Activated T-cell treated with anti-CD3 and anti-CD28 coated beads for 1 hour (primary cell): ENCODE data around the gene CRB3.

Source experiments
- DNase-seq: peaks from one replicate; pipeline ENCODE4 v3.0.0-alpha.2; 2020; ENCODE audit warnings: low read depth

The CRB3 gene

DNA sequence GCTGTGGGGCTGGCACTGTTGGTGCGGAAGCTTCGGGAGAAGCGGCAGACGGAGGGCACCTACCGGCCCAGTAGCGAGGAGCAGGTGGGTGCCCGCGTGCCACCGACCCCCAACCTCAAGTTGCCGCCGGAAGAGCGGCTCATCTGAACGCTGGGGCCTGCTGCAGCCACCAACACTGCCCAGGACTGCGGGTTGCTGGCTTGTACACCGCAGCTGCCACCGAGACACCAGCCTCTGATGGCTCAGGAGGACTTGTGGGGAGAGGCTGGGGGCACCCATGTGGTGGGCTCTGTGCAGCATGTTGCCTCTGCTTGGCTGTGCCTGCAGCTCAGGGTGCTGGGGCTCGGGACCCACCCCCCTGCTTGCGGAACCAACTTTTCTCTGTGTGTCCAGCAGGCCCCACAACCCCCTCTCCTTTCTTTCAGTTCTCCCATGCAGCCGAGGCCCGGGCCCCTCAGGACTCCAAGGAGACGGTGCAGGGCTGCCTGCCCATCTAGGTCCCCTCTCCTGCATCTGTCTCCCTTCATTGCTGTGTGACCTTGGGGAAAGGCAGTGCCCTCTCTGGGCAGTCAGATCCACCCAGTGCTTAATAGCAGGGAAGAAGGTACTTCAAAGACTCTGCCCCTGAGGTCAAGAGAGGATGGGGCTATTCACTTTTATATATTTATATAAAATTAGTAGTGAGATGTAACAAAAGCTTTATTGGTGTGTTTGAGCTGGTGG, 2.6 kb downstream of the CRB3 start:
- DNase-seq: no peak

DNA sequence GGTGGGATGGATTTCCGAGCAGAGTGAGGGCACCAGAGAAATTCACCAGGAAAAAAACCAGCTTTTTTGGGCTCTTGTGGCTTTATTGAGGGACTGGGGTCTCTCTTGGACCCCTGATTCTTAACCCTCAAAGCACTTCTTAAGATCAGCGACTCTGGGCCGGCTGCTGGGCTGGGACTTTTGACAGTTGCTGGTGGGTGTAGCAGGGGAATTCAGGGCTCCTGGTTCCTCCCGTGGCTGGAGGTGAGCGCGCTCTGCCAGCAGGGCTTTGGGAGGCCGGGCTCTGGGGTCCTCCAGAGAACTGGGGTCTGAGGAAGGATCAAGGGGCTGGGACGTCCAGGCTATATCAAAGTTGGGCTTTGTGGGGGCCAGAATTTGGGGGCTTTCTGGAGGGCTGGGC, 3.3 kb downstream of the CRB3 start:
- no peak for DNase-seq

DNA sequence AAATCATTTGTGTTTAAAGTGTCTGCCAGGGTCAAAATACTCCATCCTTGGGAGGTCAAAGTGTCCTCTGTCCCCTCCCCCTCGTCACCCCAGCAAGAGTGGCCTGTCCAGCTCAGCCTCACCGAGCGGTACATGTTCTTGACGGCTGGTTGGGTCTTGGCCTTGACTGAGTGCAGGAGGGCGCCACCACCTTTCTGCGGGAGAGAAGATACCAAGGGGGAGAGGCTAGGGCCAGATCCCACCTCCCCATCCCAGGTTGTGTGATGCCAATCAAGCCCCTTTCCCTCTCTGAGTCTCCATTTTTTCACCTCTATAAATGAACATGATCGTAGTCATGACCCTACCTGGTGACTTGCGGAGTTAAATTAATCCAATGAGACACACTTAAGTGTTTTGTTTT, 6.1 kb downstream of the CRB3 start:
- DNase-seq: no peak

DNA sequence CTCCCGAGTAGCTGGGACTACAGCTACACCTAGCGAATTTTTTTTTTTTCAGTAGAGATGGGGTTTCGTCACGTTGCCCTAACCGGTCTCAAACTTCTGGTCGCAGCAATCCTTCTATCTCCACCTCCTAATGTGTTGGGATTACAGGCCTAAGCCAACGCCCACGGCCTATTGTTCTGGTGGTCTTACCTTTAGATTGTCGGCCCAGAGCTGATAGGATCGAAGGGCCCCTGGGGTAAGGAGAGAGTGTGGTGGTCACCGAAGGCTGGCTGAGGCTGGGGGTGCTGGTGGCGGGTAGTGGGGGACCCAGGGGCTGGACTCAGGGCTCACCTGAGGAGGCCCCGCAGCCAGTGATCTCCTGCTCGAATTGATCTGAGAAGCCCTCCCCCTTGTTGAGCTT, 7.0 kb downstream of the CRB3 start:
- DNase-seq: no peak

DNA sequence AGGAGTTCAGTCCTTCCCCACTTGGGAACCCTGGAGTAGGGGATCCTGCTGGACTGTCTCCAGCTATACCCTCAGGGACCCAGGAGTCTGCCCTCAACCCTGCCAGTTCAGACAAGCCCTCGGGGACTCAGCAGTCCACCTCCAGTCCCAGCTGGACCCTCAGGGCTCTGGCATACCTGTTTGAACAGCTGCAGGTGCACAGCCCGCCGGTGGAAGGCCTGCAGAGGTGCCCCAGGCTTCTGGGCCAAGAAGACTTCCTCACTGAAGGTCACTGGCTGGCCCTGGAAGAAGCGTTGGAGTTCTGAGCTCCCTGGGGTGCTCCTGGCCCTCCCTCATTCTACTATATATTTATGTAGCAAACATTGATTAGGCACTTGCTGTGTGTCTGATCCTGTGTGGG, 8.6 kb downstream of the CRB3 start:
- no peak for DNase-seq

DNA sequence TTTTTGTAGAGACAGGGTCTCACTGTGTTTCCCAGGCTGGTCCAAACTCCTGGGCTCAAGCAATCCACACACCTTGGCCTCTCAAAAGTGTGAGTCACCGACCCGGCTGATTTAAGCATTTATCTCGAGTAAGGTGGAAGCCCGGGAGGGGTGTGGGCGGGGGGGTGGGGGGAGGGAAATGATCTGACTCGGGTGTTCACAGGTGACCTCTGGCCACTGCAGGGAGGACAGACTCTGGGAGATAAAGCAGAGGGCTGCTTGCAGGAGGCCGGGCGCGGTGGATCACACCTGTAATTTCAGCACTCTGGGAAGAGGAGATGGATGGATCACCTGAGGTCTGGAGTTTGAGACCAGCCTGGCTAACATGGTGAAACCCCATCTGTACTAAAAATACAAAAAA, 9.6 kb downstream of the CRB3 start:
- no peak for DNase-seq

DNA sequence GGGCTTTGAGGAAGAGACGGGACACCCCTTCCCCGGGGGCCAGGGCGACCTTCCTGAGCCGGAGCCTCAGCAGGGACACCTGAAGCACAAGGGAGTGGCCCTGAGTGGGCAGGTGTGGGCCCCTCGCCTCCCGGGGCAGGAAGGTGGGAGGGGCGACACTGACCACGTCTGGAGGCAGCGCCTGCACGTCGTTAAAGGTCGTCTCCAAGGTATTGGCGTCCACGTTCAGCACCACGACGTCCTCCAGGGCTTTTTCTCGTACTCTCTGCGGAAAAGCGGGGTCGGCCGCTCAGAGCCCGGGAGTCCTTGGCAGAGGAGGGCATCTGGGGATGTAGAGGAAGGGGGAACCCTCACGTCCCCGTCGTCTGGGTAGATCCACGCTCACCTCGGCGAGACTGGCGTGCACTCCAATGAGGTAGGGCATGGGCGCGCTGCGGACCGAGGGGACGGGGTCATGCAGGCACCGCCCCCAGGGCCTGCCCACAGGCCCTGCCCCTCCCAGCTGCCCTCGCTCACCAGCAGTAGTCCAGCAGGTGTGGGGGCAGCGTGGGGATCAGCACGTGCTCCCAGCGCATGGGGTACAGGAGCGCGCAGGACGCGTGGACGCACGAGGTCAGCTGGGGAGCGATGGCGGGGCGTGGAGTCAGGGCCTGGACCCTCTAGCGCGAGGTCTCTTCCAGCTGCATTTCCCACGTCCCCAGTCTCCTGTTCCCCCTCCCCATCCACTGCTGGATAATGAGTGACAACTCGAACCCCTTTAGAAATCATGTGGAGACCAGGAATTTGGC, 11.4 kb downstream of the CRB3 start:
- DNase-seq: no peak

DNA sequence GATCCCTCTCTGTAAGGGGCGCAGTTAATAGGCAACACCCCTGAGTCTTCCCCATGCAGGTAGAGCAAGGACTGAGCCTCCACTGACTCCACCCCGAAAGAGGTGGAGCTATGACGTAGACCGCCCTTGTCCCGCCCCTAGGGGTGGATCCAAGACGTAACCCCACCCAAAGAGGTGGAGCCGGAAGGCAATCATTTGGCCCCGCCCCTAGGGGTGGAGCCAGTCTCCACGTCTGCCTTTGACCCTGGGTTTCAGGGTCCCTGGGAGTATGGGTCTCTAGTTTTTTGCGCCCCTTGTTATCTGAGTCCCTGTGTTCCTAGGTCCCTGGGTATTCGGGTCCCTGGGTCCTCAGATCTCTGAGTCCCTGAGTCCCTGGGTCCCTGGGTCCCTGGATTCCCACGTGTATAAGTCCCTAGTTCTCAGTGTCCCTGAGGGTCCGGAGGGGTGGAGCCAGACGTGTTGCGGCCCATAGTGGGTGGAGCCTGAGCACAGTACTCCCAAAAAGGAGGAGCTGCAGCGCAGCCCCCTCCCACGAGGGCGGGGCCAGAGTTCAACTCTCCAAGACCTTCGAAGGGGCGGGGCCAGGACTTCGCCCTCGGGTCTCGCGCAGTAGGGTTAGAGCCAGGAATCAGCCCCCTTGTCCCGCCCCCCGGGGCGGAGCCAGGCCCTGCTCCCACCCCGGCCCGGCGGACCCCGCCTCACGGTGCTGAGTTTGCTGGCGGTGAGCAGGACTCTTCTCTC, 12.3 kb downstream of the CRB3 start:
- DNase-seq: peak; percentile 51

DNA sequence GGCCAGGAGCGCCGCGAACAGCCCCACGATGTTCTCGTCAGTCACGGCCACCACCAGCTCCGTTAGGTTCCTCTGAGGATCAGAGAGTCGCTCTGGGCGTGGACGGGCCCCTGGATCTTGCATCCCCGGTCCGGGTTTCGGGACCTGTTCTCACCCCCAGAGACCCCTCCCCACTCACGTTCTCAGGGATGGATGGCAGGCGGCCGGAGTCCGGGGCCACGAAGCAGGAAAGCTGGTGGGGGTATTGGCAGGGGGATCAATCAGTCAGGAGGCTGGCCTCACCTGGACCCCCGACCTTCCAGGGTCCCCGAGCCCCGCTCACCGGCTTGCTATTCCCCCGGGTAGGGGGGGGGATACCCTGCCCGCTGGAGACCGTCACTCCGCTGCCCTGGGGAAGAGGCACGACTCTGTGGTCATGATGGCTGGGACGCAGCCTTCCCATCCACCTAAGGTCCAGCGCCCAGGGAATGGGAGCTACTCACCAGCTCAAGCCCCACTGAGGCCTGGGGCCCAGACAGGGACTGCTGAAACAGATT, 12.9 kb downstream of the CRB3 start:
- DNase-seq: no peak

DNA sequence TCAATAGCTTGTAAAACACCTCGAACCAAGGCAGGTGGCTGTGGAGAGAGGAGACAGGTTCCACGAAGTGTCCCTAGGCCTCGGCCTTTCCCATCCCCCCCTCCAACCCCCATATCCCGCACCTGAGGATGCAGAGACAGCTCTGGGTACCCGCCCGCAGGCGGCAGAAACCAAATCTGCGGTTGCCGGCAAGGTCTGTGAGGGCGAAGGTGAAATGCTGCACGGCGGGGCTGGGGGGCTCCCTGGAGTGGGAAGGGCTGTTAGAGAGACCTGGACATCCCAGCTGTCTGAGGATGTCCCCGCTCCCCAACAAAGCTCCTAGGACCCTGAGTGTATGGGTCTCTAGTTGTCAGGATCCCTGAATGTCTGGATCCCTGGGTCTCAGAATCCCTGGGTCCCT, 14.7 kb downstream of the CRB3 start:
- no peak for DNase-seq

DNA sequence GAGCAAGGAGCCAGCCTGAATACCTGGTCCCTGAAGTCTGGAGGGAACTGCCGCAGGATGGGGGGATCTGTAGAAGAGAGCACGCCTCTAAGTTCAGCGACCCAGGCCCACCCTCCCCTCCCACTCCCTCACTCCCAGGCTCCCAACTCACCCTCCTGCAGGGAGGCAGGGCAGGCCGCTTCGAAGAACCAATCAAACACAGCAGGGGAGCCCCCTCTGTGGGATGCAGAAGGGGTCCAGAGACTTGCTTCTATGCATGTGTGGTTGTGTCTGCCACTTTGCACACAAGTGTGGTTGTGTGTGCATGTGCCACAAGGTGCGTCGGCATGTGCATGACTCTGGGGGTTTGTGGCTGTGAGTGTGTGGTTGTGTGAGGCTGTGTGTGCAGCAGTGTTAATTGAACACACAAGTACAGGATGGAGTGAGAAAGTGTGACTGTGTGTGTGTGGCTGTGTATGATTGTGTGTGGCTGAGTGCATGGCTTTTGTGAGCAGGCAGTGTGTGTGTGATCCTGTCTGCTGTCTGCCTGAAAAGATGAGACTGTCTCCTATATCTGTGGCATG, 15.8 kb downstream of the CRB3 start:
- DNase-seq: no peak

DNA sequence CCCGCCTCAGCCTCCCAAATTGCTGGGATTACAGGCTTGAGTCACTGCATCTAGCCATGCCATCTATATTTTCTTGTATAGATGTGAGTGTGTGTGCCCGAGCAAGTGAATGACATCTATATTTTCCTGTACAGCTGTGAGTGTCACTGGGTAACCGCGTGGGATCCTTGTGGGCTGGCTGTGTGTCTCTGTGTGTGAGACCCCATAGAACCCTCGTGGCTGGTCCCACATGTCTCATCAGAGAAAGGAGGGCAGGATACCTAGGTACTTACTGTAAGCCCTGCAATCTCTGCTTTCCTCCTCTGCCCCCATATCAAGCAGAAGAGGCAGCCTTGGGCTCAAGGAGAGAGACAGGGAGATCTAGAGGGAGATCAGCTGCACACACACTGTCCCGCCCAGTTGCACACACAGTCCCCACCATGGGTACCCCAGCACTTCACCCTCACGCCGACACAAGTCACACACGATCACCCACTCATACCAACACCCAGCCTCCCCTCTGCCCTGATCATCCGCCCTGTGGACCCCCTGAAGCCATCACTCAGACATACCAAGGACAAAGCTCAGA, 16.9 kb downstream of the CRB3 start:
- no peak for DNase-seq

DNA sequence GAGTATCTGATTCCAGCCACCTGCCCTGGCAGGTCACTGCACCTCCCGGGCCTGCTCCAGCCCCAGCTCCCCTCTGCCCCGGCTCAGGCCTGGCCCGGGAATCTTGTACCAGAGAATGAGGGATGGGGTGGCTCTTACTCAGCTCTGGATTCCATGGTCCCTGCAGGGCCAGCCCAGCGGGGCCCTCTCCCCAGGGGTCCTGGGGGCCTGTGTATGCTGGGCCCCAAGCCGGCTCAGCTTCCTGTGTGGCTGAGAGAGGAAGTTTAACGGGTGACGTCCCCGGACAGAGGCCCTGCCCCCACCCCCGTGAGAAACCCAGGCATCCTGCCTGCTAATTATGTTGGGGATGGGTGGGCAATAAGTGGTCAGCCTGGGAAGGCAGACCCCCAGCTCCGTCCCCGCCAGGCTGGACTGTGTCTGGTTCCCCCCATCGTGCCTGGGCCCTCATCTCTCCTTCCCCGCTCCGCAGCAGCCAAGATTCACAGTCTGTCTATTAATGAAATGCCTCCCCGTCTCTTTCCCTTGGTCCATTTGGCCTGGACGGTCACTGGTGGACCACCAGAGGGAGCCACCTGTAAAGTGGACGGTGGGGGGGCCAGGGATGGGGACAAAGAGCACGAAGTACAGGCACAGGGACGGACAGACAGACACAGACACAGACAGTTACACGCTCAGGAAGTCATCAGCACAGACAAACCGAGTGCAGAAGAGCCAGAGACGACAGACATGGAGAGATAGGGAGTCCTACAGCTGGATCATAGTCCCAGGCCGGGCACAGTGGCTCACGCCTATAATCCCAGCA, 17.7 kb downstream of the CRB3 start, which contains the start of gene DENND1C:
DENND1C (minus strand) TSS at position 247 of the 802 bp plus-strand sequence; CDS start at position 155, 92 bp downstream.
- DNase-seq: peak; percentile 63

DNA sequence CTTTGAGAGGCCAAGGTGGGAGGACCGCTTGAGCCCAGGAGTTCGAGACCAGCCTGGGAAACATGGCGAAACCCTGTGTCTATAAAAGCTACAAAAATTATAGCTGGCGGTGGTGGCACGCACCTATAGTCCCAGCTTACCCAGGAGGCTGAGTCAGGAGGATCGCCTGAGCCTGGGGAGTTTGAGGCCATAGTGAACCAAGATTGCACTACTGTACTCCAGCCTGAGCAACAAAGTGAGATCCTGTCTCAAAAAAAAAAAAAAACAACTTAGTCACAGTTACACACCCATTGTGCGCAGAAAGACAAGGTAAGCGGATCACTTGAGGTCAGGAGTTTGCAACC, 18.2 kb downstream of the CRB3 start:
- DNase-seq: no peak

DNA sequence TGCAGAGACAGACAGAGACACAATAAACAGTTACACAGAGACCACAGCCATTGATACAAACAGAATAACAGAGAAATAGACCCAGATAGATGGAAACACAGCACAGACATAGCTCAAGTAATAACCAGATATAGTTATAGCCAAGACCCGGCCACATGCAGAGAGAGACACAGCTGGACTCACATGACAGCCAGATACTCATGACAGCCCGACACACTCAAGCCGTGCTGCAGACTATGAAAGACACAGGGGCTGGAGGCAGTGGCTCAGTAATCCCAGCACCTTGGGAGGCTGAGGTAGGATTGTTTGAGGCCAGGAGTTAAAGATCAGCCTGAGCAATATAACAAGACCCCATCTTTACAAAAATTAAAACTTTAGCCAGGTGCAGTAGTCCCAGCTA, 19.2 kb downstream of the CRB3 start:
- DNase-seq: no peak

DNA sequence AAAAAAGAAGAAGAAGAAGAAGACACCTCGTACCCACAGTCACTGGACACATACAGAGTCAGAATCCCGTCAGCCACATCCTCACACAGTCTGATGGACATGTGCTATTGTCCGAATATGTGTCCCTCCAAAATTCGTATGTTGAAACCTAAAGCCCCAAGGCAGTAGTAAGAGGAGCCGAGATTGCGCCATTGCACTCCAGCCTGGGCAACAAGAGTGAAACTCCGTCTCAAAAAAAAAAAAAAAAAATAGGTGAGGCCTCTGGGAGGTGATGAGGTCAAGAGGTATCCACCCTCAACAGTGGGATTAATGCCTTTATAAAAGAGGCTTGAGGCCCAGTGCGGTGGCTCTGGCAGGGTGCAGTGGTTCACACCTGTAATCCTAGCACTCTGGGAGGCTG, 20.2 kb downstream of the CRB3 start:
- no peak for DNase-seq

DNA sequence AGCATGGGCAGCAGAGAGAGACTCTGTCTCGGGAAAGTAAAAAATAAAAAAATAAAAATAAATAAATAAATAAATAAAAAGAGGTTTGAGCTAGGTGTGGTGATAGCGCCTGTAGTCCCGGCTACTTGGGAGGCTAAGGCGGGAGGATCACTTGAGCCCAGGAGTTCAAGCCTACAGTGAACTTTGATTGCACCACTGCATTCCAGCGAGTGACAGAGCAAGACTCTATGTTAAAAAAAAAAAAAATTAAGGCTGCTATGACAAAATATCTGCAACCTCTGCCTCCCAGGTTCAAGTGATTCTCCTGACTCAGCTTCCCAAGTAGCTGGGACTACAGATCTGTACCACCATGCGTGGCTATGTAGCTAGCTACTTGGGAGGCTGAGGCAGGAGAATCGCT, 20.8 kb downstream of the CRB3 start:
- no peak for DNase-seq

DNA sequence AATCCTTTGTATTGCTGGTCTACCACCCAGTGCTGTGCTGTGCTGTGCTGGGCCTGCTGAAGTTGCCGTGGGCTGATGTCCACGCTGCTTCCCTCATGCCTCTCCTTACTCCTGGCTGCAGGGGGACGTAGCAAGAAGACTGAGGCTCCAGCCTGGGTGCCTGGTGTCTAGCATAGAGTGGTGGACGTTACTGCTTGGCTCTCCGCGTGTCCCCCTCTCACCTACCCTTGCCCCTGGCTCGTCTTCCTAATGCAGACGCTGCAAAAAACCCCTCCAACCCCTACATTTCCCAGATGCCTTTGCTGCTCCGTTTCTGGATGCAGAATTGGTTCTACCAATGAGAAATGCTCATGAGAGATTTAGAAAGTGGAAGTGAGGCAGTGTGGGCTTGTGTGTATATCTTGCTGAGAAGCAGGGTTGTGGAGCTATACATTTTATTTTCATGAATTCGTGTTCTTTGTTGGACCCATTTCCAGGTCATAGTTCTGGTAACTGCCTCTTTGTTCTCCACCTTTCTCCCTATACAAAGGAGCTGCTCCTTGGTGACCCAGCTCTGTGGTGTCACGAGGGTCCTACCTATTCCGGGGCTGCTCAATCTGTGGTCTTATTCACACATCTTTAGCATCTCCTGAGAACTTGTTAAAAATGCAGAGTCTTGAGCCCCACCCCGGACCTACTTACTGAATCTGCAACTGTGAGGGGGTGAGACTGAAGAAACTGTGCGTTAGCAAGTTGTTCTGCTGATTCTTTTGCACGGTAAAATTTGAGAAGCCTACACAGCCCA, 25.4 kb downstream of the CRB3 start:
- no peak for DNase-seq

DNA sequence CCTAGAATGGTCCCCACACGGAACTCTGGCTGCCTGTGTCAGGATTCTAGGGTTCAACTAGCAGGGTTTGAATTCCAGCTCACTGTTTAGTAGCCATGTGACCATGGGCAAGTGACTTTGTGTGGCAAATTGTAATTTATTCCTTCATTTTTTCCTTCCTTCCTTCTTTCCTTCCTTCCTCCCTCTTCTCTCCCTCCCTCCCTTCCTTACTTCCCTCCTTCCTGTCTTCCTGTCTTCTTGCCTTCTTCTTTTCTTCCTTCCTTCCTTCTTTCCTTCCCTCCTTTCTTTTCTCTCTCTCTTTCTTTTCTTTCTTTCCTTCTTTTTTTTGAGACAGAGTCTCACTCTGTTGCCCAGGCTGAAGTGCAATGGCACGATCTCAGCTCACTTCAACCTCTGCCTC, 26.1 kb downstream of the CRB3 start:
- DNase-seq: no peak

DNA sequence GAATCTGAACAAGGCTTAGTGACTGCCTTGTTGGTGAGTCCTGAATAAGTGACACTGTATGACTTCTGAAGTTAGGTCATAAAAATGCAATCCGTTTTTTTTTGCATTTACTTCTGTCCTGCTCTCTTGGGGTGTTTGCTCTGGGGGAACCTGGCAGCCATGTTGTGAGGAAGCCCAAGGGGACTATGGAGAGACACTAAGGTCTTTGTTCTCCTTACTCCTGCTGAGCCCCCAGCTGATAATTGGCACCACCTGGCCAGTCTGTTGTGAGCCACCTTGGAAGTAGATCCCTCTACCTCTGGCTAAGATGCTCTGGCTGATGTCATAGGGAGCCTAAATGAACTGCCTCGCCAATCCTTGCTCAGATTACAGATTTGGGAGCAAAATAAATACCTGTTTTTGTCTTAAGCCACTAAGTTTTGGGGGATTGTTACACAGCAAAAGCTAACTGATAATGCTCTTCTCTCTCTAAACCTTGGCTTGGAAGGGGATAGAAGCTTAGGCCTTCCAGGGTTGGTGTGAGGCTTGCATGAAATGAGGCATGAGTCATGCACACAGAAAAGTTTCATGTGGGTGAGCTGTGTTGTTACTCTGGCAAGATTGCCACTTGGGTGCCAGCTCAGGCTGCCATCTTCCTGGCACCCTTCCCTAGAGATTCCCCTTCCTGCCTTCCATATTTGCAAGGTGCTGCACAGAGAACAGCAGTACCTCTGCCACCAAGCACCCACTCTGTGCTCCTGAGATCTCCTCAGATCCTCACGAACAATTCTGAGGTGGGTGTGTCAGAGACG, 27.9 kb downstream of the CRB3 start:
- DNase-seq: no peak
